Stimulated activated naive CD4-positive, alpha-beta T cell (primary cell): Measurements from ENCODE around the gene PCNP.
"Not testable (repeated sequence)": the region's sequence is repeated elsewhere in the genome, so short reads cannot be mapped to it uniquely, and the experiment has no call there.

Source experiments
- DNase-seq, 6 experiments: peaks; one replicate each; lab custom pipeline; 2025; lab: John Stamatoyannopoulos, UW

PCNP gene

GRCh38 chr3:101573449-101574387, at the start of gene PCNP:
Gene PCNP, plus strand, starts transcription at chr3:101574180. Its CDS starts 36 bp downstream, at chr3:101574216.
- peak; percentile 96 to 99 (median 98) for DNase-seq

GRCh38 chr3:101527441-101527840, 46.5 kb upstream of the PCNP start:
- DNase-seq, result no peak

- no peak for DNase-seq
These were observed 46.1 kb upstream of the PCNP start for GRCh38 chr3:101527906-101528305.

GRCh38 chr3:101529816-101530685, 43.9 kb upstream of the PCNP start:
- DNase-seq, result no peak

- DNase-seq, result peak in 3 of 6 experiments; percentile 10 to 23 (median 20)
These were observed 43.3 kb upstream of the PCNP start for GRCh38 chr3:101530686-101531047.

- DNase-seq, result peak in 2 of 6 experiments; percentile 6 to 9
These were observed 42.4 kb upstream of the PCNP start for GRCh38 chr3:101531473-101532086.

GRCh38 chr3:101532783-101533602, 41.0 kb upstream of the PCNP start:
- DNase-seq, result no peak

GRCh38 chr3:101533603-101533968, 40.4 kb upstream of the PCNP start:
- DNase-seq, result no peak

- no peak for DNase-seq
These were observed 38.8 kb upstream of the PCNP start for GRCh38 chr3:101535221-101535620.

GRCh38 chr3:101536266-101536665, 37.7 kb upstream of the PCNP start:
- DNase-seq, result no peak

GRCh38 chr3:101536955-101537354, 37.0 kb upstream of the PCNP start:
- DNase-seq, result not testable (repeated sequence)

GRCh38 chr3:101542957-101543356, 31.0 kb upstream of the PCNP start:
- DNase-seq, result peak in 3 of 6 experiments; percentile 40 to 48 (median 48)

- peak in 1 of 6 experiments; percentile 14 for DNase-seq
These were observed 29.7 kb upstream of the PCNP start for GRCh38 chr3:101544161-101544850.

GRCh38 chr3:101548527-101549105, 25.4 kb upstream of the PCNP start:
- no peak for DNase-seq

- no peak for DNase-seq
These were observed 24.5 kb upstream of the PCNP start for GRCh38 chr3:101549473-101549872.

- DNase-seq, result not testable (repeated sequence)
These were observed 22.5 kb upstream of the PCNP start for GRCh38 chr3:101551359-101552081.

GRCh38 chr3:101553381-101553780, 20.6 kb upstream of the PCNP start:
- not testable (repeated sequence) for DNase-seq

GRCh38 chr3:101556064-101556463, 17.9 kb upstream of the PCNP start:
- no peak for DNase-seq

- DNase-seq, result peak; percentile 82 to 92 (median 90)
These were observed 12.2 kb upstream of the PCNP start, which contains the start of gene TRMT10C for GRCh38 chr3:101561630-101562328. Gene TRMT10C, plus strand, starts transcription at chr3:101561868. Its CDS starts 2,914 bp downstream, at chr3:101564782.
